Spleen (tissue), 7 donors: Measurements from ENCODE around the gene SPATA46.

ENCODE experiments used
- CTCF ChIP-seq, 11 experiments: fragments of 200-600 bp in 7 of 11; fragments of 450-650 bp in 4 of 11; sonication (generic) in 4 of 11; IDR thresholded peaks in 8 of 11; conservative IDR thresholded peaks in 3 of 11; 1 replicate in 7 of 11; 2 replicates in 4 of 11; pipeline versions ENCODE4 v1.4.0 to v1.8.0; 2016 to 2021; ENCODE audit warnings: antibody characterized with exemption in 11 of 11, inconsistent platforms in 4 of 11, mild to moderate bottlenecking in 1 of 11
- POLR2A ChIP-seq, 3 donors: fragments of 450-650 bp; IDR thresholded peaks; one replicate each; pipeline ENCODE4 v1.5.1; 2017; ENCODE audit warnings: antibody characterized with exemption in 3 of 3, mild to moderate bottlenecking in 1 of 3
- donor health status: DM: no; HTN: no; CAD: no; lungs with moderate emphysema.
- donor health status: DM: no; HTN: no; CAD: no.
- donor health status: DM: no; HTN: no; CAD: no.

GRCh38 chr1:162416909-162417308 lies 40.3 kb upstream of the SPATA46 start:
- no peak for TF ChIP-seq CTCF (IDR thresholded peaks at IDR 0.05 in 8 of 11, conservative IDR thresholded peaks at IDR 0.05 in 3 of 11)
- TF ChIP-seq POLR2A (IDR thresholded peaks at IDR 0.05): no peak
